ENCODE results near the gene VWA8.
A peak's percentile ranks its signal among the peaks of the same experiment; 100 is the strongest.
"Not testable (repeated sequence)": the region's sequence is repeated elsewhere in the genome, so short reads cannot be mapped to it uniquely, and the experiment has no call there.

VWA8 gene

GRCh38 chr13:41682001-41682400 lies 278.9 kb downstream of the VWA8 start:
- DNase-seq (ENCODE audit: low spot score) = no peak

GRCh38 chr13:41681587-41681986 lies 279.3 kb downstream of the VWA8 start:
- DNase-seq (ENCODE audit: low spot score) = no peak

GRCh38 chr13:41680900-41681299 lies 280.0 kb downstream of the VWA8 start:
- no peak for DNase-seq (ENCODE audit: low spot score)

- no peak for DNase-seq (ENCODE audit: low spot score)
Observed at GRCh38 chr13:41678848-41679247, 282.1 kb downstream of the VWA8 start.

- DNase-seq (ENCODE audit: low spot score) = no peak
Observed at GRCh38 chr13:41678249-41678648, 282.7 kb downstream of the VWA8 start.

GRCh38 chr13:41675306-41675705 lies 285.6 kb downstream of the VWA8 start:
- DNase-seq (ENCODE audit: low spot score) = no peak

GRCh38 chr13:41674246-41674645 lies 286.7 kb downstream of the VWA8 start:
- no peak for DNase-seq (ENCODE audit: low spot score)

- no peak for DNase-seq (ENCODE audit: low spot score)
Observed at GRCh38 chr13:41673640-41674039, 287.3 kb downstream of the VWA8 start.

GRCh38 chr13:41670873-41671443 lies 290.0 kb downstream of the VWA8 start:
- DNase-seq (ENCODE audit: low spot score) = no peak

- peak; percentile 36 for DNase-seq (ENCODE audit: low spot score)
Observed at GRCh38 chr13:41668130-41668757, 292.7 kb downstream of the VWA8 start.

- DNase-seq (ENCODE audit: low spot score) = no peak
Observed at GRCh38 chr13:41666644-41667043, 294.3 kb downstream of the VWA8 start.

- DNase-seq (ENCODE audit: low spot score) = no peak
Observed at GRCh38 chr13:41660411-41660810, 300.5 kb downstream of the VWA8 start.

- no peak for DNase-seq (ENCODE audit: low spot score)
Observed at GRCh38 chr13:41658057-41658661, 302.8 kb downstream of the VWA8 start.

GRCh38 chr13:41655997-41656396 lies 304.9 kb downstream of the VWA8 start:
- DNase-seq (ENCODE audit: low spot score) = no peak

GRCh38 chr13:41654796-41655195 lies 306.1 kb downstream of the VWA8 start:
- no peak for DNase-seq (ENCODE audit: low spot score)

- DNase-seq (ENCODE audit: low spot score) = peak; percentile 56
Observed at GRCh38 chr13:41652735-41653361, 308.1 kb downstream of the VWA8 start.

- DNase-seq (ENCODE audit: low spot score) = no peak
Observed at GRCh38 chr13:41651413-41652058, 309.4 kb downstream of the VWA8 start.

- DNase-seq (ENCODE audit: low spot score) = no peak
Observed at GRCh38 chr13:41650706-41651105, 310.2 kb downstream of the VWA8 start.

GRCh38 chr13:41649659-41650058 lies 311.2 kb downstream of the VWA8 start:
- DNase-seq (ENCODE audit: low spot score) = no peak

- DNase-seq (ENCODE audit: low spot score) = no peak
Observed at GRCh38 chr13:41648314-41648935, 312.5 kb downstream of the VWA8 start.

- DNase-seq (ENCODE audit: low spot score) = not testable (repeated sequence)
Observed at GRCh38 chr13:41647699-41648313, 313.1 kb downstream of the VWA8 start.

- no peak for DNase-seq (ENCODE audit: low spot score)
Observed at GRCh38 chr13:41645331-41645730, 315.6 kb downstream of the VWA8 start.

All from CD4-positive, alpha-beta T cell treated with Interleukin-6 at 100 ng/mL for 8 hours (primary cell).